Mesendoderm (in vitro differentiated cells): ENCODE results near the gene RNLS.

Source experiments
- DNase-seq: peaks from one replicate; pipeline ENCODE4 v3.0.0; 2013
- H2AK5ac ChIP-seq: 2 replicates; pipeline ENCODE4 v1.6.1; 2013; ENCODE audit warnings: low read length, inconsistent platforms
- H2BK120ac ChIP-seq: 2 replicates; pipeline ENCODE4 v1.6.1; 2013; ENCODE audit warnings: low read depth, mild to moderate bottlenecking, low read length, moderate library complexity, mixed read lengths
- H2BK15ac ChIP-seq: replicated peaks from 2 replicates; pipeline ENCODE4 v1.6.1; 2013; ENCODE audit warnings: low read depth, mild to moderate bottlenecking, moderate library complexity
- H2BK5ac ChIP-seq: 2 replicates; pipeline ENCODE4 v1.6.1; 2013; ENCODE audit warnings: low read length, inconsistent platforms
- H3K18ac ChIP-seq: 2 replicates; pipeline ENCODE4 v1.6.1; 2013; ENCODE audit warnings: mild to moderate bottlenecking, low read length, mixed read lengths
- H3K23ac ChIP-seq: one replicate; pipeline ENCODE4 v1.6.1; 2013; ENCODE audit warnings: low read length
- H3K27ac ChIP-seq: 2 replicates; pipeline ENCODE4 v1.5.1; 2013; ENCODE audit warnings: low read depth, mild to moderate bottlenecking, inconsistent platforms, low read length, moderate library complexity
- H3K27me3 ChIP-seq: 2 replicates; pipeline ENCODE4 v1.6.1; 2013; ENCODE audit warnings: low read length, control low read depth, mild to moderate bottlenecking, inconsistent platforms; ENCODE audit not compliant: insufficient read depth, poor library complexity
- H3K36me3 ChIP-seq: 2 replicates; pipeline ENCODE4 v1.6.1; 2013; ENCODE audit warnings: low read length, inconsistent platforms; ENCODE audit not compliant: control insufficient read depth, insufficient read depth
- H3K4ac ChIP-seq: one replicate; pipeline ENCODE4 v1.6.1; 2013; ENCODE audit warnings: low read depth, mild to moderate bottlenecking, low read length, moderate library complexity
- H3K4me1 ChIP-seq: 2 replicates; pipeline ENCODE4 v1.6.1; 2013; ENCODE audit warnings: low read depth, low read length, inconsistent platforms; ENCODE audit not compliant: control insufficient read depth
- H3K4me2 ChIP-seq: 2 replicates; pipeline ENCODE4 v1.6.1; 2013; ENCODE audit warnings: low read length
- H3K4me3 ChIP-seq: 2 replicates; pipeline ENCODE4 v1.5.1; 2013; ENCODE audit warnings: mild to moderate bottlenecking, low read length
- H3K56ac ChIP-seq: one replicate; pipeline ENCODE4 v1.6.1; 2013; ENCODE audit warnings: low read length
- H3K79me1 ChIP-seq: 2 replicates; pipeline ENCODE4 v1.6.1; 2013; ENCODE audit warnings: low read length, inconsistent platforms
- H3K79me2 ChIP-seq: 2 replicates; pipeline ENCODE4 v1.6.1; 2013; ENCODE audit warnings: mild to moderate bottlenecking, low read length; ENCODE audit not compliant: control insufficient read depth, insufficient read depth
- H3K9ac ChIP-seq: 2 replicates; pipeline ENCODE4 v1.6.1; 2013; ENCODE audit warnings: low read length, inconsistent platforms
- H4K5ac ChIP-seq: one replicate; pipeline ENCODE4 v1.6.1; 2013; ENCODE audit warnings: low read length
- H4K8ac ChIP-seq: one replicate; pipeline ENCODE4 v1.6.1; 2013; ENCODE audit warnings: low read depth, mild to moderate bottlenecking, control low read depth, low read length, moderate library complexity
- WGBS: extraction: QIAGEN DNeasy Blood & Tissue Kit; methylation state at CpG from one replicate; pipeline ENCODE4 v1.1.7; 2013; ENCODE audit warnings: low lambda C conversion rate, missing lambda C conversion rate; ENCODE audit not compliant: insufficient coverage; ENCODE audit errors: extremely low coverage; 5-methylcytosine and 5-hydroxymethylcytosine counted together

The RNLS gene

DNA sequence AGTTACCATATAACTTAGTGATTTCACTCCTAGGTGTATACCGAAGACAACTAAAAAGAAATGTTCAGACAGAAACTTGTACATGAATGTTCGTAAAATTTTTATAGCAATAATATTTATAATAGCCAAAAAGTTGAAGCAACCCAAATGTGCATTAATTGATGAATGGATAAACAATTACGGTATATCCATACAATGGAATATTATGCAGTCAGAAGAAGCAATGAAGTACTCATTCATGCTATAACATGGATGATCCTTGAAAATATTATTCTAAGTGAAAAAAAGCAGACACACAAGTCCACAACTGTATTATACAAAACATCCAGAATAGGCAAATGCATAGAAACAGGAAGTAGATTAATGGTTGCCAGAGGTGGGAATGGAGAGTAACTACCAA, 183.9 kb downstream of the RNLS start:
- H3K79me2 ChIP-seq: no peaks in the 10 kb centered on the region
- no peak overlapping the region for H3K18ac ChIP-seq
- H2BK15ac ChIP-seq: no peak overlapping the region
- H3K4me2 ChIP-seq: no peak overlapping the region
- no peak overlapping the region for H3K4me3 ChIP-seq
- no peak for DNase-seq
- no peak overlapping the region for H3K23ac ChIP-seq
- H3K56ac ChIP-seq: no peak overlapping the region
- no peaks in the 10 kb centered on the region for H3K36me3 ChIP-seq
- no peak overlapping the region for H3K27ac ChIP-seq
- no peak overlapping the region for H4K8ac ChIP-seq
- no peaks in the 10 kb centered on the region for H3K4me1 ChIP-seq
- no peaks in the 10 kb centered on the region for H3K79me1 ChIP-seq
- H3K4ac ChIP-seq: no peak overlapping the region
- H4K5ac ChIP-seq: no peak overlapping the region
- H3K9ac ChIP-seq: no peak overlapping the region
- no peak overlapping the region for H2AK5ac ChIP-seq
- H2BK5ac ChIP-seq: no peak overlapping the region
- H2BK120ac ChIP-seq: no peak overlapping the region
- no peaks in the 10 kb centered on the region for H3K27me3 ChIP-seq
- no CpG with 5 or more reads among the region's 3 CpGs for WGBS

DNA sequence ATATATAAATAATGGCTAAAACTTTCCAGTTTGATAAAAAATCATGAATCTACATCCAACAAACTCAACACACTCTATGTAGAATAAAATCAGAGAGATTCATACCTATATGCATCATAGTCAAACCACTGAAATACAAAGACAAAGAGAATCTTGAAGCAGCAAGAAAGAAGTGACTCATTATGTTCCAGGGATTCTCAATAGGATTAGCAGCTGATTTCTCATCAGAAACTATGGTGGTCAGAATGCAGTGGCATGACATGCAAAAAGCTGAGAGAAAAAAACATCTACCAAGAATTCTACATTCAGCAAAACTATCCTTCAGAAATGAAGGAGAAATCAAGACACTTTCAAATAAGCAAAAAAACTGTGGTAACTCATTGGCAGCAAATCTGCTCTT, 187.4 kb downstream of the RNLS start:
- Histone ChIP-seq H3K27ac (no peak overlapping the region), H3K27me3 (no peaks in the 10 kb centered on the region), H3K9ac (no peak overlapping the region), H3K18ac (no peak overlapping the region), H3K23ac (no peak overlapping the region), H3K56ac (no peak overlapping the region), H3K79me1 (no peaks in the 10 kb centered on the region), H4K8ac (no peak overlapping the region), H3K36me3 (no peaks in the 10 kb centered on the region), H4K5ac (no peak overlapping the region), H3K4me3 (no peak overlapping the region), H2BK5ac (no peak overlapping the region), H3K79me2 (no peaks in the 10 kb centered on the region), H3K4ac (no peak overlapping the region), H2BK120ac (no peak overlapping the region), H2BK15ac (no peak overlapping the region), H2AK5ac (no peak overlapping the region), H3K4me1 (no peaks in the 10 kb centered on the region), H3K4me2 (no peak overlapping the region)
- DNase-seq: peak; percentile 39

- no peaks in the 10 kb centered on the region for H3K79me1 ChIP-seq
- no peak overlapping the region for H3K27ac ChIP-seq
- no peak overlapping the region for H2BK15ac ChIP-seq
- H3K79me2 ChIP-seq: no peaks in the 10 kb centered on the region
- no peak overlapping the region for H2BK120ac ChIP-seq
- no peak overlapping the region for H3K18ac ChIP-seq
- no peak overlapping the region for H2BK5ac ChIP-seq
- DNase-seq: no peak
- no peaks in the 10 kb centered on the region for H3K36me3 ChIP-seq
- no CpG with 5 or more reads among the region's 1 CpG for WGBS
- H3K4me2 ChIP-seq: no peak overlapping the region
- H3K4me3 ChIP-seq: no peak overlapping the region
- H2AK5ac ChIP-seq: no peak overlapping the region
- H3K23ac ChIP-seq: no peak overlapping the region
- H3K27me3 ChIP-seq: no peaks in the 10 kb centered on the region
- peaks cover 2% of the 10 kb centered on the region for H3K4me1 ChIP-seq
- no peak overlapping the region for H3K56ac ChIP-seq
- H3K4ac ChIP-seq: no peak overlapping the region
- H4K5ac ChIP-seq: no peak overlapping the region
- H3K9ac ChIP-seq: no peak overlapping the region
- H4K8ac ChIP-seq: no peak overlapping the region
Measured at GRCh38 chr10:88392222-88392621, 190.9 kb downstream of the RNLS start.

DNA sequence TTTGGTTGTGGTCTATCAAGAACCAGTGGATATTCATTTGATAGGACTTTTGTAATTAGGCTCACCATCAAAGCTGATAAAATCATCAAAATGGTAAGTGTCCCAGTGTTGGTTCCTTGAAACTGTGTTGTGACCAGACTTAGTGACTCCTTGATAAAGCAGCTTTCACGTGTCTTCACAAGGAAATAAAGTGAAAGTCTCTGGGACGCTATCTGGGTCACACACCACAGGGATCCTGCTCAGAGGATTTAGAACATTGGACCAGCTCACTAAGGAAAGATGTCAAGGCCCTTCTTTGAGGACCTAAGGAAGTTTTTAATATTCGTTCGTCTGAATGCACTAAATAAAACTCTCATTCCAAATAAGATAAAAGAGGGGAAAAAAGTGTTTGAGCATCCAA, 193.1 kb downstream of the RNLS start:
- Histone ChIP-seq H2BK120ac (no peak overlapping the region), H3K56ac (no peak overlapping the region), H3K18ac (no peak overlapping the region), H3K4me1 (peaks cover 2% of the 10 kb centered on the region), H4K5ac (no peak overlapping the region), H3K23ac (no peak overlapping the region), H3K79me2 (no peaks in the 10 kb centered on the region), H2AK5ac (no peak overlapping the region), H3K4me2 (no peak overlapping the region), H3K27ac (no peak overlapping the region), H2BK15ac (peak overlapping the region; percentile 45), H3K4ac (no peak overlapping the region), H3K4me3 (no peak overlapping the region), H3K27me3 (no peaks in the 10 kb centered on the region), H4K8ac (no peak overlapping the region), H3K79me1 (no peaks in the 10 kb centered on the region), H2BK5ac (no peak overlapping the region), H3K36me3 (no peaks in the 10 kb centered on the region), H3K9ac (no peak overlapping the region)
- WGBS: no CpG with 5 or more reads among the region's 4 CpGs
- peak; percentile 68 for DNase-seq

DNA sequence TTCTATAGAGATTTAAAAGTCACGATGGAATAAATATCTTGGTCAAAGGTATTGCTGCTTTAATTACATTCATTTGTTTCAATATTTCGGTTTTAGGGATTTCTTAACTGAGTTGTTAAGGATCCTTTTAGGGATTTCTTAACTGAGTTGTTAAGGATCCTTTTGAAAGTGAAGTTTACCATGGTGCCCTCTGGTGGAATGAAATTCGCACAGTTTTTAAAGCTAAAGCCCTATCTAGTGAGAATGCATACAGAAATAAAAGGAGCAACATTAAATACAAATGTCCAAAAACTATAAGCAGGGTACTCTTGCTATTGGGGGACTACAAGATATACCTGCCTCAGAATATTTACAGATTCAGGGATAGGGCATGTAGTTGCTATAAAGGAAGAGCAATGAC, 193.7 kb downstream of the RNLS start:
- no CpG with 5 or more reads among the region's 3 CpGs for WGBS
- no peak overlapping the region for H3K56ac ChIP-seq

GRCh38 chr10:88388324-88388723, 194.8 kb downstream of the RNLS start:
- no peak overlapping the region for H3K4ac ChIP-seq
- H3K27ac ChIP-seq: no peak overlapping the region
- no peak overlapping the region for H4K8ac ChIP-seq
- DNase-seq: no peak
- no peak overlapping the region for H2BK15ac ChIP-seq
- no peak overlapping the region for H2BK5ac ChIP-seq
- H3K18ac ChIP-seq: no peak overlapping the region
- H2AK5ac ChIP-seq: no peak overlapping the region
- no peak overlapping the region for H3K4me2 ChIP-seq
- no peak overlapping the region for H3K56ac ChIP-seq
- no peak overlapping the region for H4K5ac ChIP-seq
- H3K27me3 ChIP-seq: no peaks in the 10 kb centered on the region
- no peaks in the 10 kb centered on the region for H3K79me1 ChIP-seq
- no peak overlapping the region for H2BK120ac ChIP-seq
- H3K79me2 ChIP-seq: no peaks in the 10 kb centered on the region
- no peak overlapping the region for H3K9ac ChIP-seq
- no peak overlapping the region for H3K23ac ChIP-seq
- peaks cover 2% of the 10 kb centered on the region for H3K4me1 ChIP-seq
- no peak overlapping the region for H3K4me3 ChIP-seq
- no peaks in the 10 kb centered on the region for H3K36me3 ChIP-seq

More for the DNA sequence above, 193.7 kb downstream of the RNLS start:
- no peaks in the 10 kb centered on the region for H3K79me2 ChIP-seq
- H3K27me3 ChIP-seq: no peaks in the 10 kb centered on the region
- H2BK15ac ChIP-seq: no peak overlapping the region
- H3K9ac ChIP-seq: no peak overlapping the region
- H2BK120ac ChIP-seq: no peak overlapping the region
- H2BK5ac ChIP-seq: no peak overlapping the region
- no peak overlapping the region for H2AK5ac ChIP-seq
- H4K8ac ChIP-seq: no peak overlapping the region
- H4K5ac ChIP-seq: no peak overlapping the region
- H3K4me1 ChIP-seq: peaks cover 2% of the 10 kb centered on the region
- no peak overlapping the region for H3K4ac ChIP-seq
- peak; percentile 42 for DNase-seq
- H3K27ac ChIP-seq: no peak overlapping the region
- no peak overlapping the region for H3K4me2 ChIP-seq
- no peak overlapping the region for H3K18ac ChIP-seq
- H3K79me1 ChIP-seq: no peaks in the 10 kb centered on the region
- no peak overlapping the region for H3K23ac ChIP-seq
- H3K4me3 ChIP-seq: no peak overlapping the region
- H3K36me3 ChIP-seq: no peaks in the 10 kb centered on the region
